GM12878 (cell line): ENCODE data around the gene HAND1. TPM values are rescaled to one million over a fixed set of nuclear protein-coding genes. Genes with fewer than 3 reads are reported as not detected.

ENCODE experiments used
- ATAC-seq: fragments of 200-7000 bp; cut with Tn5 transposase; 3 replicates; pipeline ENCODE4 v1.9.1; 2020; ENCODE audit warnings: mild to moderate bottlenecking, moderate library complexity
- BruUV-seq: library from RNA; stranded (reverse); fragments of 400-500 nt; replicated peaks from 2 replicates; lab custom pipeline; 2021; lab: Mats Ljungman, UMichigan
- CTCF ChIA-PET: fragments of 300-600 bp; sonication (Branson Sonifier 250); formaldehyde crosslinking; extraction: SDS; loops from one replicate; lab custom pipeline; 2021; ENCODE audit warnings: inconsistent platforms; lab: Yijun Ruan, JAX
- POLR2A ChIA-PET: fragments of 350-600 bp; formaldehyde crosslinking; extraction: SDS; loops from one replicate; lab custom pipeline; 2021; ENCODE audit warnings: inconsistent platforms; lab: Charles Lee
- RAD21 ChIA-PET: fragments of 300-600 bp; sonication (Branson Sonifier 250); formaldehyde crosslinking; loops from one replicate; lab custom pipeline; 2023; ENCODE audit warnings: antibody characterized with exemption; ENCODE audit not compliant: unreplicated experiment; lab: Charles Lee
- SMC1A ChIA-PET: fragments of 300-600 bp; sonication (Branson Sonifier 250); formaldehyde crosslinking; loops from one replicate; lab custom pipeline; 2023; ENCODE audit not compliant: unreplicated experiment, uncharacterized antibody; lab: Charles Lee
- DNase-seq: peaks from one replicate; pipeline ENCODE4 v3.0.0-alpha.2; 2011; ENCODE audit warnings: low read depth, low spot score
- FAIRE-seq: peaks from 3 replicates; lab custom pipeline; 2011; peaks lifted over from hg19 to GRCh38; lab: Jason Lieb, UNC
- H2AFZ ChIP-seq: 2 replicates; pipeline ENCODE4 v1.6.0; 2011; ENCODE audit warnings: low read depth, low read length, control low read depth; ENCODE audit not compliant: control insufficient read depth
- H3K27ac ChIP-seq: 2 replicates; pipeline ENCODE4 v1.5.1; 2011; ENCODE audit warnings: control low read depth; ENCODE audit not compliant: control insufficient read depth, insufficient read depth
- H3K27me3 ChIP-seq, 2 experiments: replicated peaks in 1 of 2; 2 replicates each; pipeline versions ENCODE4 v1.6.0 to v1.6.1; 2011; ENCODE audit warnings: low read length in 1 of 2; ENCODE audit not compliant: control insufficient read depth in 2 of 2, insufficient read depth in 2 of 2
- H3K36me3 ChIP-seq, 2 experiments: 2 replicates each; pipeline ENCODE4 v1.5.1; 2011; ENCODE audit warnings: low read length in 1 of 2; ENCODE audit not compliant: control insufficient read depth in 2 of 2, insufficient read depth in 2 of 2
- H3K4me1 ChIP-seq: 2 replicates; pipeline ENCODE4 v1.6.1; 2011; ENCODE audit warnings: mild to moderate bottlenecking, low read length, moderate library complexity, mixed read lengths; ENCODE audit not compliant: control insufficient read depth, insufficient read depth
- H3K4me2 ChIP-seq: 2 replicates; pipeline ENCODE4 v1.6.0; 2011; ENCODE audit warnings: control low read depth; ENCODE audit not compliant: control insufficient read depth, insufficient read depth
- H3K4me3 ChIP-seq: fragments of 200-600 bp; sonication (generic); 2 replicates; pipeline ENCODE4 v1.5.1; 2016
- H3K79me2 ChIP-seq: 2 replicates; pipeline ENCODE4 v1.6.0; 2011; ENCODE audit warnings: low read length; ENCODE audit not compliant: control insufficient read depth, insufficient read depth
- H3K9ac ChIP-seq: 2 replicates; pipeline ENCODE4 v1.8.0; 2011; ENCODE audit warnings: low read length, control low read depth, mixed read lengths; ENCODE audit not compliant: control insufficient read depth, insufficient read depth
- H3K9me3 ChIP-seq: replicated peaks from 3 replicates; pipeline ENCODE4 v1.5.1; 2011; ENCODE audit warnings: mild to moderate bottlenecking, low read length; ENCODE audit not compliant: control insufficient read depth, insufficient read depth
- H4K20me1 ChIP-seq: 2 replicates; pipeline ENCODE4 v1.6.0; 2011; ENCODE audit not compliant: control insufficient read depth, insufficient read depth
- ASH2L ChIP-seq: fragments of 300-600, 200-600 bp; sonication (generic); IDR thresholded peaks from 2 replicates; pipeline ENCODE4 v1.6.1; 2017; ENCODE audit warnings: low read depth, mild to moderate bottlenecking, borderline replicate concordance
- BCLAF1 ChIP-seq: fragments of 450-650 bp; IDR thresholded peaks from 2 replicates; pipeline ENCODE4 v1.6.1; 2017; ENCODE audit warnings: antibody characterized with exemption, mild to moderate bottlenecking, moderate library complexity
- GATAD2B ChIP-seq: fragments of 450-650 bp; conservative IDR thresholded peaks from 2 replicates; pipeline ENCODE4 v1.6.1; 2017; ENCODE audit warnings: low read depth, mild to moderate bottlenecking, moderate library complexity
- IRF5 ChIP-seq: fragments of 450-650 bp; IDR thresholded peaks from 2 replicates; pipeline ENCODE4 v1.6.1; 2017; ENCODE audit warnings: borderline replicate concordance
- JUNB ChIP-seq: IDR thresholded peaks from 2 replicates; pipeline ENCODE4 v1.6.1; 2016; ENCODE audit warnings: antibody characterized with exemption, mild to moderate bottlenecking
- JUND ChIP-seq: IDR thresholded peaks from 2 replicates; pipeline ENCODE4 v1.6.1; 2012; ENCODE audit warnings: low read depth, mild to moderate bottlenecking, low read length, improper control_type of control experiment, moderate library complexity
- MEF2A ChIP-seq: IDR thresholded peaks from 2 replicates; pipeline ENCODE4 v1.6.1; 2011; ENCODE audit warnings: low read depth, mild to moderate bottlenecking, low read length, moderate library complexity; ENCODE audit not compliant: insufficient read depth
- MEF2B ChIP-seq: fragments of 450-650 bp; IDR thresholded peaks from 2 replicates; pipeline ENCODE4 v1.6.1; 2018; ENCODE audit warnings: mild to moderate bottlenecking, moderate library complexity; ENCODE audit not compliant: partially characterized antibody, poor library complexity, severe bottlenecking
- NBN ChIP-seq: fragments of 450-650 bp; IDR thresholded peaks from 2 replicates; pipeline ENCODE4 v1.6.1; 2016
- NRF1 ChIP-seq: conservative IDR thresholded peaks from 2 replicates; pipeline ENCODE4 v1.6.1; 2011; ENCODE audit warnings: mild to moderate bottlenecking, low read depth, low read length, improper control_type of control experiment
- SMARCA5 ChIP-seq: fragments of 450-650 bp; IDR thresholded peaks from 2 replicates; pipeline ENCODE4 v1.6.1; 2017; ENCODE audit warnings: mild to moderate bottlenecking
- SP1 ChIP-seq: IDR thresholded peaks from one replicate; pipeline ENCODE4 v1.6.1; 2011; ENCODE audit warnings: low read depth, low read length
- TCF3 ChIP-seq: IDR thresholded peaks from 2 replicates; pipeline ENCODE4 v1.6.1; 2012; ENCODE audit warnings: low read depth, mild to moderate bottlenecking, low read length, borderline replicate concordance; ENCODE audit not compliant: insufficient read depth
- ZBTB33 ChIP-seq: fragments of 450-650 bp; IDR thresholded peaks from 2 replicates; pipeline ENCODE4 v1.6.1; 2017; ENCODE audit warnings: mild to moderate bottlenecking
- ZBTB4 ChIP-seq: fragments of 450-650 bp; formaldehyde crosslinking; IDR thresholded peaks from 2 replicates; pipeline ENCODE4 v1.4.0; 2022; ENCODE audit warnings: mild to moderate bottlenecking, moderate library complexity
- ZNF622 ChIP-seq: fragments of 450-650 bp; IDR thresholded peaks from 2 replicates; pipeline ENCODE4 v1.6.1; 2017; ENCODE audit warnings: mild to moderate bottlenecking, inconsistent platforms
- WGBS: methylation state at CpG from one replicate; pipeline ENCODE4 v1.1.6; 2016; ENCODE audit warnings: low lambda C conversion rate; ENCODE audit not compliant: insufficient replicate concordance, insufficient coverage; ENCODE audit errors: missing lambda C conversion rate; 5-methylcytosine and 5-hydroxymethylcytosine counted together
- in situ Hi-C: fragments of 300-500 bp; cut with MboI; formaldehyde crosslinking; loops from 9 replicates; pipeline ENCODE4 v1.14.3; 2018; ENCODE audit warnings: mixed read lengths
- intact Hi-C: fragments of 100-400 bp; cut with micrococcal nuclease; formaldehyde crosslinking; loops from one replicate; pipeline ENCODE4 v1.14.2; 2022; ENCODE audit not compliant: unreplicated experiment
- polyA plus RNA-seq, 11 experiments: library from polyadenylated mRNA; depleted of rRNA in 4 of 11; unstranded in 6 of 11; stranded (reverse) in 5 of 11; fragments of >200 nt; fragmentation: Nextera tagmentation in 4 of 11; fragmentation: Illumina TruSeq in 1 of 11; extraction: Ambion mirVana in 4 of 11; extraction: Trizol in 1 of 11; gene quantifications; 1 replicate in 1 of 11; 2 replicates in 10 of 11; pipeline versions ENCODE4 v1.2.1 to v1.2.3, GENCODE V29; 2011 to 2016; ENCODE audit warnings: inconsistent platforms in 2 of 11, missing spikeins in 2 of 11, low read depth in 1 of 11
- total RNA-seq, 4 experiments: library from RNA; depleted of rRNA in 3 of 4; stranded (reverse); fragments of >200 nt in 3 of 4; fragmentation: Illumina TruSeq in 1 of 4; extraction: Trizol in 1 of 4; gene quantifications; 2 replicates each; pipeline versions ENCODE4 v1.2.1 to v1.2.3, GENCODE V29; 2013 to 2021

The HAND1 gene
- total and polyA plus RNA-seq, 10 of the 15 experiments (the other 5 are each of a cell fraction or from before 2014, with no cell fraction given) = 0.06 to 0.41 (median 0.27) TPM; not detected in 4

GRCh38 chr5:154430466-154430865 is 47.6 kb downstream of the HAND1 start:
- BruUV-seq = no TSS peak
- SMC1A ChIA-PET = interaction anchor here (3.7 kb wide), 1 partner anchor 8 kb away, joined by 16 read pairs; no protein-coding TSS in a partner anchor
- no peak overlapping the region for H3K4me3 ChIP-seq
- H3K27ac ChIP-seq = no peak overlapping the region
- H3K9ac ChIP-seq = no peak overlapping the region
- ATAC-seq (no peak), DNase-seq (no peak), FAIRE-seq (no peak)
- no peaks in the 10 kb centered on the region for H4K20me1 ChIP-seq
- H2AFZ ChIP-seq = no peak overlapping the region
- intact Hi-C loops (no loop called here), in situ Hi-C loops (no loop called here)
- CTCF ChIA-PET = interaction anchor here (0.6 to 1.2 kb wide), 5 partner anchors 9 to 358 kb away, joined by 3 to 6 read pairs (median 4); no protein-coding TSS in a partner anchor
- POLR2A ChIA-PET = interaction anchor here (0.7 kb wide), 1 partner anchor 299 kb away, joined by 3 read pairs; no protein-coding TSS in a partner anchor
- no peak overlapping the region for H3K4me2 ChIP-seq
- RAD21 ChIA-PET = interaction anchor here (1.1 kb wide), 1 partner anchor 358 kb away, joined by 3 read pairs; no protein-coding TSS in a partner anchor
- WGBS = 72% methylated on average over 4 of the region's 4 CpGs
- no peaks in the 10 kb centered on the region for H3K27me3 ChIP-seq
- no peaks in the 10 kb centered on the region for H3K79me2 ChIP-seq
- H3K36me3 ChIP-seq = no peaks in the 10 kb centered on the region; a peak in 1 of 4 replicates
- H3K4me1 ChIP-seq = no peaks in the 10 kb centered on the region
- no peaks in the 10 kb centered on the region for H3K9me3 ChIP-seq
- TF ChIP-seq SP1 (no peak), ZBTB33 (no peak), NBN (no peak), ZBTB4 (no peak), BCLAF1 (no peak), JUND (no peak), ZNF622 (no peak), ASH2L (no peak), TCF3 (no peak), MEF2A (no peak), GATAD2B (no peak), SMARCA5 (no peak), JUNB (no peak), NRF1 (no peak), MEF2B (no peak), IRF5 (no peak)
